ENCODE measurements around the gene TBC1D2B. TPM values are rescaled to one million over a fixed set of nuclear protein-coding genes. Genes with fewer than 3 reads are reported as not detected.

TBC1D2B gene
- total and polyA plus RNA-seq, 4 donors = 21.8 to 62.9 (median 38.9) TPM

DNA sequence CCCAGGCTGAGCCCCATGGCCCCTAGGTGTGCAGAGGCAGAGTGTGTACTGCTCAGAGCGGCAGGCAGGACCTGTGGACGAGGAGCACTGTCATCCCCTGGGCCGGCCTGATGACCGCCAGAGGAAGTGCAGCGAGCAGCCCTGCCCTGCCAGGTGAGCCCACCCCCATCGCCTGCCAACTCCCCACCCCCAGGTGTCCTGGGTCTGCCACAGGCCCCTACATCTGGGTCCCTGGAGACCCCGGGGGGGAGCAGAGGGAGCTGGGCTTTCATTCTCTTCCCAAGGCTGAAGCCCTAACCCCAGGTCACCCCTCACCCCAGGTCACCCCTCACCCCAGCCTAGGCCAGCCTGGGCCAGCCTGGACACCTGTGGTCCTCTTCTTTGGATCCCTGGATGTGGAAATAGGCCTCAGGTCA is 93.1 kb downstream of the TBC1D2B start:
- DNase-seq = peak in 1 of 3 donors; percentile 10
- no peaks in the 10 kb centered on the region for H3K9me3 ChIP-seq (ENCODE audit: control insufficient read depth in 4 of 4, insufficient read depth in 3 of 4, low read length in 3 of 4)
- WGBS, 2 donors = 86 to 90% methylated on average over 5 to 6 of the region's 7 CpGs
- no peak overlapping the region for H3K27ac ChIP-seq (ENCODE audit: low read depth in 1 of 2, low read length in 1 of 2)
- no peak for ATAC-seq (ENCODE audit: insufficient read depth, low FRiP score)
- no peaks in the 10 kb centered on the region for H3K36me3 ChIP-seq (ENCODE audit: control insufficient read depth in 4 of 4, insufficient read depth in 4 of 4, low read length in 4 of 4)
- TF ChIP-seq CTCF (IDR thresholded peaks at IDR 0.05; ENCODE audit: control extremely low read depth, extremely low read depth) = no peak
- peaks cover 0 to 28% (median 3%) of the 10 kb centered on the region in 5 donors for H3K4me1 ChIP-seq (ENCODE audit: control insufficient read depth in 5 of 5, insufficient read depth in 5 of 5, low read length in 5 of 5)
- no peak overlapping the region for H3K4me3 ChIP-seq
- no peaks in the 10 kb centered on the region for H3K27me3 ChIP-seq (ENCODE audit: control insufficient read depth in 3 of 3, insufficient read depth in 3 of 3, low read length in 2 of 3)
- H3K9ac ChIP-seq (ENCODE audit: insufficient read depth in 1 of 2, low read length in 2 of 2) = no peak overlapping the region

DNA sequence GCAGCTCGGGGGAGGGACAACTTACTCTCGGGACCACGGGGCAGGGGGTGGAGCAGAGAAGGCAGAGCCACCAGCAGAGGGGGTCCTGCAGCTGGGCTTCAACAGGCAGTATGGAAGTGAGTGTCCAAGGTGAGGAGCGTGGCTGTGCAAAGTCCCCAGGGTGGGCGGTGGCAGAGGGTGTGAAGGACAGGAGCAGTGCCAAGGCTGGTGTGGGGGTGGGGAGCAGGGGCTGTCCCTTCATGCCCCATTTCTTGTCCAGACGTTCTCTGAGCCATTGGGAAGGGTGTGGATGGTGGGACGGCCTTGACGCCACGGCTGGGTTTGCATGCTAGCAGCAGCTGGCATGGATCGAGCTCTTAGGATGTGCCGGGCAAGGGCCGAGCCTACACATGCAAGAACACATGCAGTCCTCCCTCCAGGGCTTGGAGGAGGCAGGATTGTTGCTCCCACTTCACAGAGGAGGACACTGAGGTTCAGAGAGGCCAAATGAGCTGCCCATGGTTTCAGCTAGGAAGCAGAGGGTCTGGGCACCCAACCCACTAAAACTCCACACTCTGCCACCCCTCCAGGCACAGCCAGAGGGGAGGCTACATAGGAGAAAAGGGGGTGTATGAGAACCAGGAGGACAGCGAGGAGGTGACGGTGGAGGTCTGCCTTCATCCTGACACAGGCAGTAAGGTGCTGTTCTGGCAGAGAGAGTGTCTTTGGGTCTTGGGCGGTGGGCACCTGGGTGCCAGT is 93.6 kb downstream of the TBC1D2B start:
- H3K36me3 ChIP-seq (ENCODE audit: control insufficient read depth in 4 of 4, insufficient read depth in 4 of 4, low read length in 4 of 4) = no peaks in the 10 kb centered on the region
- H3K9ac ChIP-seq (ENCODE audit: insufficient read depth in 1 of 2, low read length in 2 of 2) = no peak overlapping the region
- no peak for TF ChIP-seq CTCF (IDR thresholded peaks at IDR 0.05; ENCODE audit: control extremely low read depth, extremely low read depth)
- WGBS, 2 donors = 54 to 58% methylated on average over 15 of the region's 15 CpGs
- no peak overlapping the region for H3K4me3 ChIP-seq
- no peaks in the 10 kb centered on the region for H3K27me3 ChIP-seq (ENCODE audit: control insufficient read depth in 3 of 3, insufficient read depth in 3 of 3, low read length in 2 of 3)
- peaks cover 0 to 28% (median 2%) of the 10 kb centered on the region in 5 donors for H3K4me1 ChIP-seq (ENCODE audit: control insufficient read depth in 5 of 5, insufficient read depth in 5 of 5, low read length in 5 of 5)
- DNase-seq (peak in 2 of 3 donors; percentile 38 to 40), ATAC-seq (ENCODE audit: insufficient read depth, low FRiP score) (no peak)
- no peaks in the 10 kb centered on the region for H3K9me3 ChIP-seq (ENCODE audit: control insufficient read depth in 4 of 4, insufficient read depth in 3 of 4, low read length in 3 of 4)
- no peak overlapping the region for H3K27ac ChIP-seq (ENCODE audit: low read depth in 1 of 2, low read length in 1 of 2)

DNA sequence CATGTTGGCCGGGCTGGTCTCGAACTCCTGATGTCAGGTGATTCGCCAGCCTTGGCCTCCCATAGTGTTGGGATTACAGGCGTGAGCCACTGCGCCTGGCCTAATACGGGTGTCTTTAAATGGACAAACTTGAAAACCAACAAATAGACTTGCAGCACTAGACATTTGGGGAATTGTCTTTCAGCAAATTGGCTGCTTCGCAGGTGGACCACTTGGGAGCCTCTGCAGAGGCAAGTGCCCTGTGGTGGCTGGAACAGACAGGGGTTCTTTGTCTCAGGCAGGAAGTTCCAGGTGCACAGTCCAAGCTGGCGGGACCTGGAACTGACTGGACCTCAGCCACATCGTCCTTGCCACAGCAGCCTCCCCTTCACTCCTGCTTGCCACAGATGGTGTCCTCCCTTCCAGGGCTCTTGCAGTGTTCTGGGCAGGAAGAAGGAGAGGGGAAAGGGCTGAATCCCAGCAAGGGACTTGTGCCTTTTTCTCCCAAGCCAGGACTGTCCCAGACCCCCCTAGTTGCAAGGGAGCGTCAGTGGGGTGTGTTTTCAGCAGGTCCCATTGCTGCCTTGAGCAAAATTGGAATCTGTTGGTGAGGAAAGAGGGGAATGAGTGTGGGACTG is 94.3 kb downstream of the TBC1D2B start:
- Histone ChIP-seq H3K27ac (ENCODE audit: low read depth in 1 of 2, low read length in 1 of 2) (no peak overlapping the region), H3K9ac (ENCODE audit: insufficient read depth in 1 of 2, low read length in 2 of 2) (no peak overlapping the region), H3K4me3 (no peak overlapping the region), H3K9me3 (ENCODE audit: control insufficient read depth in 4 of 4, insufficient read depth in 3 of 4, low read length in 3 of 4) (no peaks in the 10 kb centered on the region), H3K27me3 (ENCODE audit: control insufficient read depth in 3 of 3, insufficient read depth in 3 of 3, low read length in 2 of 3) (no peaks in the 10 kb centered on the region), H3K36me3 (ENCODE audit: control insufficient read depth in 4 of 4, insufficient read depth in 4 of 4, low read length in 4 of 4) (no peaks in the 10 kb centered on the region), H3K4me1 (ENCODE audit: control insufficient read depth in 5 of 5, insufficient read depth in 5 of 5, low read length in 5 of 5) (peaks cover 0 to 28% (median 0%) of the 10 kb centered on the region in 5 donors)
- DNase-seq (peak in 1 of 3 donors; percentile 10), ATAC-seq (ENCODE audit: insufficient read depth, low FRiP score) (no peak)
- TF ChIP-seq CTCF (IDR thresholded peaks at IDR 0.05; ENCODE audit: control extremely low read depth, extremely low read depth) = no peak
- 75 to 77% methylated on average over 10 of the region's 10 CpGs for WGBS, 2 donors

Data from lung (tissue), 12 donors.